NB4 (cell line): ENCODE results near the gene LDHD.

ENCODE experiments used
- TF ChIP-seq, protein P1 (sequence below): IDR thresholded peaks from one replicate; pipeline ENCODE4 v1.5.1; 2012; ENCODE audit warnings: low read depth, low read length
- TF ChIP-seq, protein P2 (sequence below): IDR thresholded peaks from 2 replicates; pipeline ENCODE4 v1.6.1; 2011; ENCODE audit warnings: low read depth, low read length

DNA sequence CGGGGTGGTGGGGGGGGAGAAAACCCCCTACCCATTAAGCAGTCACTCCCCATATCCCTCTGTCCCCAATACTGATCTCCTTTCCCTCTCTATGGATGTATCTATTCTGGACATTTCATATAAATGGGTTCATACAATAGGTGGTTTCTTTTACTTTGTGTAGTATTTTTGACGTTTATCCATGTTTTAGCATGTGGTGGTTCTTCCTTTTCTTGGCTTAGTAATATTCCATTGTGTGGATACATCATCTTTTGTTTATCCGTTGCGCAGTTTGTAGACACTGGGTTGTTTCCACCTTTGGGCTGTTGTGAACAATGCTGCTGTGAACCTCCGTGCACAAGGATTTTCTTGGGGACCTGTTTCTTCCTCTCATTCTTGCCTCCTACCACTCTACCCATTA, 12.6 kb downstream of the LDHD start:
- TF ChIP-seq, protein P1, sequence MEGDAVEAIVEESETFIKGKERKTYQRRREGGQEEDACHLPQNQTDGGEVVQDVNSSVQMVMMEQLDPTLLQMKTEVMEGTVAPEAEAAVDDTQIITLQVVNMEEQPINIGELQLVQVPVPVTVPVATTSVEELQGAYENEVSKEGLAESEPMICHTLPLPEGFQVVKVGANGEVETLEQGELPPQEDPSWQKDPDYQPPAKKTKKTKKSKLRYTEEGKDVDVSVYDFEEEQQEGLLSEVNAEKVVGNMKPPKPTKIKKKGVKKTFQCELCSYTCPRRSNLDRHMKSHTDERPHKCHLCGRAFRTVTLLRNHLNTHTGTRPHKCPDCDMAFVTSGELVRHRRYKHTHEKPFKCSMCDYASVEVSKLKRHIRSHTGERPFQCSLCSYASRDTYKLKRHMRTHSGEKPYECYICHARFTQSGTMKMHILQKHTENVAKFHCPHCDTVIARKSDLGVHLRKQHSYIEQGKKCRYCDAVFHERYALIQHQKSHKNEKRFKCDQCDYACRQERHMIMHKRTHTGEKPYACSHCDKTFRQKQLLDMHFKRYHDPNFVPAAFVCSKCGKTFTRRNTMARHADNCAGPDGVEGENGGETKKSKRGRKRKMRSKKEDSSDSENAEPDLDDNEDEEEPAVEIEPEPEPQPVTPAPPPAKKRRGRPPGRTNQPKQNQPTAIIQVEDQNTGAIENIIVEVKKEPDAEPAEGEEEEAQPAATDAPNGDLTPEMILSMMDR = no peak
- TF ChIP-seq, protein P2, sequence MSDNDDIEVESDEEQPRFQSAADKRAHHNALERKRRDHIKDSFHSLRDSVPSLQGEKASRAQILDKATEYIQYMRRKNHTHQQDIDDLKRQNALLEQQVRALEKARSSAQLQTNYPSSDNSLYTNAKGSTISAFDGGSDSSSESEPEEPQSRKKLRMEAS = no peak
